Measurements from ENCODE around the gene SMCP.

GRCh38 chr1:152884085-152884484, 6.0 kb downstream of the SMCP start:
- TF ChIP-seq POLR2A (IDR thresholded peaks at IDR 0.05) (no peak), EP300 (IDR thresholded peaks at IDR 0.05) (no peak)
- TF ChIP-seq, protein P1, sequence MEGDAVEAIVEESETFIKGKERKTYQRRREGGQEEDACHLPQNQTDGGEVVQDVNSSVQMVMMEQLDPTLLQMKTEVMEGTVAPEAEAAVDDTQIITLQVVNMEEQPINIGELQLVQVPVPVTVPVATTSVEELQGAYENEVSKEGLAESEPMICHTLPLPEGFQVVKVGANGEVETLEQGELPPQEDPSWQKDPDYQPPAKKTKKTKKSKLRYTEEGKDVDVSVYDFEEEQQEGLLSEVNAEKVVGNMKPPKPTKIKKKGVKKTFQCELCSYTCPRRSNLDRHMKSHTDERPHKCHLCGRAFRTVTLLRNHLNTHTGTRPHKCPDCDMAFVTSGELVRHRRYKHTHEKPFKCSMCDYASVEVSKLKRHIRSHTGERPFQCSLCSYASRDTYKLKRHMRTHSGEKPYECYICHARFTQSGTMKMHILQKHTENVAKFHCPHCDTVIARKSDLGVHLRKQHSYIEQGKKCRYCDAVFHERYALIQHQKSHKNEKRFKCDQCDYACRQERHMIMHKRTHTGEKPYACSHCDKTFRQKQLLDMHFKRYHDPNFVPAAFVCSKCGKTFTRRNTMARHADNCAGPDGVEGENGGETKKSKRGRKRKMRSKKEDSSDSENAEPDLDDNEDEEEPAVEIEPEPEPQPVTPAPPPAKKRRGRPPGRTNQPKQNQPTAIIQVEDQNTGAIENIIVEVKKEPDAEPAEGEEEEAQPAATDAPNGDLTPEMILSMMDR (IDR thresholded peaks at IDR 0.05) = no peak
